Activated T-cell treated with anti-CD3 and anti-CD28 coated beads for 48 hours (primary cell): Measurements from ENCODE around the gene TBX2.
"Not testable (repeated sequence)": the region's sequence is repeated elsewhere in the genome, so short reads cannot be mapped to it uniquely, and the experiment has no call there.

ENCODE experiments used
- DNase-seq: peaks from one replicate; pipeline ENCODE4 v3.0.0-alpha.2; 2020; ENCODE audit warnings: low read depth

The TBX2 gene

DNA sequence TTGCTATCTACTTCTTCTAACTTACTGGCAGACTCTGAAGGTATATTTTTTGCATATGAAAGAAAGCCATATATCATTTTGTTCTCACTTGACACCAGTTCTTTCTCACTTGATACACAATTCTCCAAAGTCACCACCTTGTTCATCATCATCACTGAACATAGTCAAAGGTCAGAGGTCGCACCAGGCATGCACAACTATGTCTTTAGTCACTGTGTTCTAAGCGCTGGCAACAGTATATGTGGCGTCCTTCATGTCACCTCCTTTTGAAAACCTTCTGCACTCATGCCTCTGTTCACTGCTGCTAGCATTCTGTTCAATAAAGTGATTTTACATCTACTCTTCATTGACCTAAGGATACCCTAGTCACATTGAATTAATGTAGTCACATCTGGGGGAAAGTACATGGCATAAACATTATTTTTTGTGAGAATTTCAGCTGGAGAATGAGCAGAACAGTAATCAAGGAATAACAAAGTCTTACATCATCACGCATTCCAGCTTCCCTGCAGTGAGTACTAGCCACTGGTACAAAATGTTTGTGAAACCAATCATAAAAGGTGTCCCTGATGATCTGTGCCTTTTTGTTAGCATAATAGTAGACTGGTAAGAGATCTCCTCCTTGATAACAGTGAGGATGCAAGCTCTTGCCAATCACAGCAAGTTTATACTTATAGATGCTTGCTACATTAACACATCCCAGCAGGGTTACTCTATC lies 32.1 kb downstream of the TBX2 start:
- no peak for DNase-seq

GRCh38 chr17:61436273-61436672 lies 36.6 kb downstream of the TBX2 start:
- no peak for DNase-seq

GRCh38 chr17:61436995-61437704 lies 37.5 kb downstream of the TBX2 start:
- no peak for DNase-seq

- no peak for DNase-seq
Measured at GRCh38 chr17:61440697-61441096, 41.1 kb downstream of the TBX2 start.

DNA sequence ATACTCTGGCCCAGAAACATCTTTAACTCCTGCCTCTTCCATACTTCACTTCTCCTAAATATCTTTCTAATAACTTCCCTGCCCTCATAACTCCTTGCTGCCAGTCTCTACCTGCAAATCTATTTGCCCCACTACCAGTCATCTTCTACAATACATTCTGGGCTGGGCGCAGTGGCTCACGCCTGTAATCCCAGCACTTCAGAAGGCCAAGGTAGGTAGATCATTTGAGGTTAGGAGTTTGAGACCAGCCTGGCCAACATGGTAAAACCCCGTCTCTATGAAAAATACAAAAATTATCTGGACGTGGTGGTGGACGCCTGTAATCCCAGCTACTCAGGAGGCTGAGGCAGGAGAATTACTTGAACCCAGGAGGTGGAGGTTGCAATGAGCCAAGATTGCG lies 41.9 kb downstream of the TBX2 start:
- DNase-seq: not testable (repeated sequence)

GRCh38 chr17:61442136-61442775 lies 42.6 kb downstream of the TBX2 start:
- DNase-seq: no peak

DNA sequence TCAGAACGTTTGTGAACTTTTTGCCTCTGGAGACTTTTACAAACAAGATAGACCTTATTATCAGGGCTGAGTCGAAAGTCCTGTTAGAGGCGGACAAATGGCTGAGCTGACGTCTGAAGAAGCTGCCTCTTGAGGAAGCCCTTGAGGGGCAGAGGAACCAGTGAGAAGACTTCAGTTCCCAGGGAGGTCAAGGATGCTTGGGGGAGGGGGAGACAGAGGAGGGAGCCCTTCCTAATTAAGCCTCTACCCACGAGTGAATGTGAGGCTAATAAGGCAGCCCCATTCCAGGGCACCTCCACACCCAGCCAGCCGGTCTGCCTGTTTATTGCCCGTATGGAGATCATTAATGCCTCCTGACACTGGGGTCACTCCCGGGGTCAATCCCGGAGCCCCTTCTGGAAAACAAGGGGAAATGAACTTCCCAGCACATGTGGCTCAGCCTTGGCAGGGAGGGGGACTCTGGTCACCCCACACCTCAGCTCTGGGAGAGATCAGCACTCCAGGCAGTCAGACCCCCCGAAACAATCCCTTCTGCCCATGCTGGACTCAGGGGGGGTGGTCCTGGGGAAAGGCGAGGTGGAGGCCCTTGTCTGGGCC lies 43.3 kb downstream of the TBX2 start:
- DNase-seq: no peak

DNA sequence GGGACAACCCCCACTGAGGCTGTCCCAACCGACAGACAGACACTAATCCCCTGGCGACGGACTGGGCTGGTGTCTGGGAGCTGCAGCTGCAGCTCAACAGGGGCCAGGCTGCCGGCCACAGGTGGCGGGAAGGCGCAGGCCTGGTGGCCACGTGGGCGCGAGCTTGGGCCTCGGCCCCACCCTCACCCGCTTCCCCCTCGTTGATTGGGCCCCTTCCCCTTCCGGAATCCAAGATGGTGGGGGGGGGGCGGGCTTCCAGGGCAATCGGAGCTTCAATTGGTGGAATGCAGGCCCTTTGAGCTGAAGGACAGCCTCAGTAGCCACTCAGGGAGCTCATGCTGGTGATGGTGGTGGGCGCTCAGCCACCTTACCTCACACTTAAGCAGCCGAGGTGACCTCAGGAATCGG lies 43.8 kb downstream of the TBX2 start:
- DNase-seq: no peak

GRCh38 chr17:61444075-61444474 lies 44.4 kb downstream of the TBX2 start:
- no peak for DNase-seq

DNA sequence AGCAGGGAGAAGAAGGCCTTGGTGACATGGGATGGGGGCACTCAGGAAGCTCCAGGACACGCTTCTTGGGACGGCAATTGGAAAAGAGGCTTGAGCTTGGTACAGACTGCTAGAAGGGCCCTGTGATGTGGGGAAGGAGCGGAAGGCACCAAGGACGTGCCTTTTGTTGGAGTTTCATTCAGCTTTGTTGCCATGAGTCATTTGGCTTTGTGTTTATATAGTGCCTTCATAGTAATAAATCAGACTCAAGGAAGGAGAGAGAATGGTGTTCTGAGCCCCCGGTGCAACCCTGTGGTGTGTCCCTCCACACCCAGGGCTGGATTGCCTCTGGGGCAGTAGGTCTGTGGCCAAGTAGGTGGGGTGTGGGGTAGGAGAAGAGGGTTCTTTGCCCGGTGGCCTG lies 45.2 kb downstream of the TBX2 start:
- DNase-seq: no peak

GRCh38 chr17:61447358-61447757 lies 47.7 kb downstream of the TBX2 start:
- DNase-seq: no peak

DNA sequence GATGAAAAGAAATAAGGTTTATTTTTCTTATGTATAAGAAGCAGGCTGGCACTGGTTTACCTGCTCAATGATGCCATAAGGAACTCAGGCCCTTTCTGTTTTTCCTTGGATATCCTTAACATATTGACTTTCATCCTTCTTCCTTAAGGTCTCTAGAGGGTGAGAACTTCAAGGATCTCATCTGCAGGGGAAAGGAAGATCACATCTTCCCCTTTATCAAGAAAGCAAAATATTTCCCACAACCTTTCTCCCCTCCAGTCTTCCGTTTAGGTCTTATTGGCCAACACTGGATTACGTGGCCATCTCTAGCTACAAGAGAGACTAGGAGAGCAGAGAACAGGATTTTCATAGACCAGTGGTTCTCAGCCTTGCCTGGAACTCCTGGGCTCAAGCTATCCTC lies 48.4 kb downstream of the TBX2 start:
- no peak for DNase-seq

- not testable (repeated sequence) for DNase-seq
Measured at GRCh38 chr17:61449140-61449539, 49.5 kb downstream of the TBX2 start.

GRCh38 chr17:61449707-61450640 lies 50.3 kb downstream of the TBX2 start:
- no peak for DNase-seq

- DNase-seq: no peak
Measured at GRCh38 chr17:61450641-61451537, 51.2 kb downstream of the TBX2 start.

- DNase-seq: no peak
Measured at GRCh38 chr17:61451538-61452300, 52.1 kb downstream of the TBX2 start.

GRCh38 chr17:61452301-61453290 lies 53.0 kb downstream of the TBX2 start, which contains the start of gene TBX4:
TBX4 (plus strand) TSS chr17:61452422; CDS start chr17:61456491, 4,069 bp downstream.
- DNase-seq: no peak

- DNase-seq: no peak
Measured at GRCh38 chr17:61453566-61454380, 54.1 kb downstream of the TBX2 start.
